OCI-LY3 (cell line): Measurements from ENCODE around the gene PLPPR1.

ENCODE experiments used
- EZH2phosphoT487 ChIP-seq: fragments of 200-600 bp; shearing (Covaris generic); IDR thresholded peaks from 2 replicates; pipeline ENCODE4 v1.6.1; 2018; ENCODE audit warnings: antibody characterized with exemption, mixed run types, low read depth
- TF ChIP-seq, protein P1 (sequence below): fragments of 200-600, 300-600 bp; sonication (generic); IDR thresholded peaks from 2 replicates; pipeline ENCODE4 v1.5.1; 2014; ENCODE audit warnings: antibody characterized with exemption, low read length, low read depth

GRCh38 chr9:101307051-101307450 is 278.5 kb downstream of the PLPPR1 start:
- TF ChIP-seq, protein P1, sequence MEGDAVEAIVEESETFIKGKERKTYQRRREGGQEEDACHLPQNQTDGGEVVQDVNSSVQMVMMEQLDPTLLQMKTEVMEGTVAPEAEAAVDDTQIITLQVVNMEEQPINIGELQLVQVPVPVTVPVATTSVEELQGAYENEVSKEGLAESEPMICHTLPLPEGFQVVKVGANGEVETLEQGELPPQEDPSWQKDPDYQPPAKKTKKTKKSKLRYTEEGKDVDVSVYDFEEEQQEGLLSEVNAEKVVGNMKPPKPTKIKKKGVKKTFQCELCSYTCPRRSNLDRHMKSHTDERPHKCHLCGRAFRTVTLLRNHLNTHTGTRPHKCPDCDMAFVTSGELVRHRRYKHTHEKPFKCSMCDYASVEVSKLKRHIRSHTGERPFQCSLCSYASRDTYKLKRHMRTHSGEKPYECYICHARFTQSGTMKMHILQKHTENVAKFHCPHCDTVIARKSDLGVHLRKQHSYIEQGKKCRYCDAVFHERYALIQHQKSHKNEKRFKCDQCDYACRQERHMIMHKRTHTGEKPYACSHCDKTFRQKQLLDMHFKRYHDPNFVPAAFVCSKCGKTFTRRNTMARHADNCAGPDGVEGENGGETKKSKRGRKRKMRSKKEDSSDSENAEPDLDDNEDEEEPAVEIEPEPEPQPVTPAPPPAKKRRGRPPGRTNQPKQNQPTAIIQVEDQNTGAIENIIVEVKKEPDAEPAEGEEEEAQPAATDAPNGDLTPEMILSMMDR: no peak
- TF ChIP-seq EZH2phosphoT487: no peak
